Measurements from ENCODE around the gene AKAP17A.

The AKAP17A gene

GRCh38 chrX:1584237-1585011 is 7.0 kb upstream of the AKAP17A start:
- DNase-seq (ENCODE audit: low spot score): no peak

- DNase-seq (ENCODE audit: low spot score): no peak
These were observed 4.2 kb upstream of the AKAP17A start for GRCh38 chrX:1587161-1587560.

GRCh38 chrX:1589356-1590130 is 1.9 kb upstream of the AKAP17A start:
- no peak for DNase-seq (ENCODE audit: low spot score)

GRCh38 chrX:1591863-1592469 is 562 bp downstream of the AKAP17A start:
- DNase-seq (ENCODE audit: low spot score): no peak

- DNase-seq (ENCODE audit: low spot score): peak; percentile 58
These were observed 1.2 kb downstream of the AKAP17A start for GRCh38 chrX:1592470-1593142.

- no peak for DNase-seq (ENCODE audit: low spot score)
These were observed 2.2 kb downstream of the AKAP17A start for GRCh38 chrX:1593286-1594271.

GRCh38 chrX:1595711-1596060 is 4.3 kb downstream of the AKAP17A start:
- DNase-seq (ENCODE audit: low spot score): no peak

- DNase-seq (ENCODE audit: low spot score): no peak
These were observed 5.4 kb downstream of the AKAP17A start for GRCh38 chrX:1596676-1597344.

GRCh38 chrX:1597345-1598020 is 6.1 kb downstream of the AKAP17A start:
- no peak for DNase-seq (ENCODE audit: low spot score)

- DNase-seq (ENCODE audit: low spot score): no peak
These were observed 6.8 kb downstream of the AKAP17A start for GRCh38 chrX:1598021-1598875.

GRCh38 chrX:1598876-1599790 is 7.7 kb downstream of the AKAP17A start:
- DNase-seq (ENCODE audit: low spot score): no peak

GRCh38 chrX:1599791-1600405 is 8.5 kb downstream of the AKAP17A start:
- DNase-seq (ENCODE audit: low spot score): no peak

GRCh38 chrX:1600406-1601050 is 9.1 kb downstream of the AKAP17A start:
- no peak for DNase-seq (ENCODE audit: low spot score)

GRCh38 chrX:1601051-1601767 is 9.8 kb downstream of the AKAP17A start:
- no peak for DNase-seq (ENCODE audit: low spot score)

- no peak for DNase-seq (ENCODE audit: low spot score)
These were observed 10.3 kb downstream of the AKAP17A start for GRCh38 chrX:1601768-1602085.

GRCh38 chrX:1602299-1602698 is 10.9 kb downstream of the AKAP17A start:
- DNase-seq (ENCODE audit: low spot score): no peak

- DNase-seq (ENCODE audit: low spot score): no peak
These were observed 15.1 kb downstream of the AKAP17A start for GRCh38 chrX:1606496-1606895.
